GM20000 (cell line): ENCODE measurements around the gene CHIT1.
"Not testable (repeated sequence)": the region's sequence is repeated elsewhere in the genome, so short reads cannot be mapped to it uniquely, and the experiment has no call there.

Source experiments
- DNase-seq: peaks from one replicate; pipeline ENCODE4 v3.0.0; 2012; ENCODE audit warnings: low spot score
- TF ChIP-seq, protein P1 (sequence below): IDR thresholded peaks from 2 replicates; pipeline ENCODE4 v1.5.1; 2012; ENCODE audit warnings: mild to moderate bottlenecking, control low read depth; ENCODE audit errors: extremely low read depth, missing control alignments

CHIT1 gene

DNA sequence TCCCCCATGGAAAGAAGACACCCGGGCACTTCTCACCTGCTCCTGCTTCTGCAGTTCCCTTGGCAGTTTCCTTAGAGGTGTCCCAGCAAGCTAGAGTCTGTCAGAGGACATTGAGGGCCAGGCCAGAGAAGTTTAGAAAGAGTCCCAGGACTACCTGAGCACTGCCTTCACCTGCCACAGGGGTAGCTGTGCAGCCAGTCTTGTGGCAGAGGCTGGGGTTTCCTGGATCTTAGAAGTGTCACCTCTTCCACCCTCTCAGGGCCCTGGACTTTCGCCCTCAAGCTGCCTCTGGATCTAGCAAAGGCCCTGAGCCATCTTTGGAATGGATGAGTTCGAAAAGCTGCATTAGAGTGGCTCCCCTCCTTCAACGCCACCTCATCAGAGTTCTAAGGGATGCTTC is 41.0 kb upstream of the CHIT1 start:
- TF ChIP-seq, protein P1, sequence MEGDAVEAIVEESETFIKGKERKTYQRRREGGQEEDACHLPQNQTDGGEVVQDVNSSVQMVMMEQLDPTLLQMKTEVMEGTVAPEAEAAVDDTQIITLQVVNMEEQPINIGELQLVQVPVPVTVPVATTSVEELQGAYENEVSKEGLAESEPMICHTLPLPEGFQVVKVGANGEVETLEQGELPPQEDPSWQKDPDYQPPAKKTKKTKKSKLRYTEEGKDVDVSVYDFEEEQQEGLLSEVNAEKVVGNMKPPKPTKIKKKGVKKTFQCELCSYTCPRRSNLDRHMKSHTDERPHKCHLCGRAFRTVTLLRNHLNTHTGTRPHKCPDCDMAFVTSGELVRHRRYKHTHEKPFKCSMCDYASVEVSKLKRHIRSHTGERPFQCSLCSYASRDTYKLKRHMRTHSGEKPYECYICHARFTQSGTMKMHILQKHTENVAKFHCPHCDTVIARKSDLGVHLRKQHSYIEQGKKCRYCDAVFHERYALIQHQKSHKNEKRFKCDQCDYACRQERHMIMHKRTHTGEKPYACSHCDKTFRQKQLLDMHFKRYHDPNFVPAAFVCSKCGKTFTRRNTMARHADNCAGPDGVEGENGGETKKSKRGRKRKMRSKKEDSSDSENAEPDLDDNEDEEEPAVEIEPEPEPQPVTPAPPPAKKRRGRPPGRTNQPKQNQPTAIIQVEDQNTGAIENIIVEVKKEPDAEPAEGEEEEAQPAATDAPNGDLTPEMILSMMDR: no peak

DNA sequence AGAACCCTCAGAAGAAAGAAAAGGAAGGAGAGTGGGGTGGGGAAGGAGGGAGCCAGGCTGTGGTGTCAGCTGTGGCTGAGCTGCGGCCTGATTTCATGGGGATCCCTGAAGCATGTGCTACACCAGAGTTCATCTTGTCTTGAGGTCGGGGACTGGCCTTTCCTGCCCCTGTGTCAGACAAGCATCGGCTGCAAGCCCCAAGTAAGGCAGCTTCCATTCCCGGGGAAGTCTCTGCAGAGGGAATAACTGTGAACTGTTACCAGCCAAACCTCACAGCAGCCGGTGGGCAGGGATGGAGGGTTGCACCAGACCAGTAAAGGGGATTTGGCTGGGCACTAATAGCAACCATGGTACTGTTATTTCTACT is 40.2 kb upstream of the CHIT1 start:
- TF ChIP-seq, protein P1: no peak
- no peak for DNase-seq

More for the DNA sequence above, 41.0 kb upstream of the CHIT1 start:
- DNase-seq: no peak

DNA sequence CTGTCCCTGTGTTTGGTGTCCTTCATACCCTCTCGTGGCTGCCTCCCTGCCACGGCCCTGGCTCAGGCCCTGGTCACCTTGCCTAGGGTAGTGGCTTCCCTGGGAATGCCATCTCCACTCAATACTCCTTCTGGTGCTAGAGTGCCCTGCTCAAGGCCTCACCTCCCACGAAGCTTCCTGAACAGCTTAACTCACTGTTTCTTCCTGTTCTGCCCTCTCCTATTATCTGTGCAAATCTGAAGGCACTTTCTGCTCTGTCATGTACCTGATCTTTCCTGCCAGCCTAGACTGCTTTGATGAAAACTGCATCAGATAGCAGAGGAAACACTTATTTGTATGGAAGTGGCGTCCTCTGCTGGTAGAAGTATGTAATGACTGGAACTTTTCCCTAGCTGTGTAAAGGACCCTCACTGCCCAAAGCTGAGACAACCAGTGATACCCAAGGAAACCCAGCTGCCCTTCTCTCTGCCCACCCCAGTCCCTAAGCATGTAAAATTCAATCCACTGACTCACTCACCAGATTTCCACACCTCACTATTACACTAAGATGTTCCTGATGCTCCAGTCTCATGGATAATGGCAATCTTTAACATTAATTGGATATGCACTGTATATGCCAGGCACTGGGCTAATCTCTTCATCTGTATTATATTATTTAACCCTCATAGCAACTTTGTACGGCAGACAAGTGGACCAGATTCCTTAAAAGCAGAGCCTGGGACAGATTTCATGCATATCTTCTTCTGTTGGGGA is 39.6 kb upstream of the CHIT1 start:
- TF ChIP-seq, protein P1: peak; percentile 87
- peak; percentile 78 for DNase-seq

DNA sequence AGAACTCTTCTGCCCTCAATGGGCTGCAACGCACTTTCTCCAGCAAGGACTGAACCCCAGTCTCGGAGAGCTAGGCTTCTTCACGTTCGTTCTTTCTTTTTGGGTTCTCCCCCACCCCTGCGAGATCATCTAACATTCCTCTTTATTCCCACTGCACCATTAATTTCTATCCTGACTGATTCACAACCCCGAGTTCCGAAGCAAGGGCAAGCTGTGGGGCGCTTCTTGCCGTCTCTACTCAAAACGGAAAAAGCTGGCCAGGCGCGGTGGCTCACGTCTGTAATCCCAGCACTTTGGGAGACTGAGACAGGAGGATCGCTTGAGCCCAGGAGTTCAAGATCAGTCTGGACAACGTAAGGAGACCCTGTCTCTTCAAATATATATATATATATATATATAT is 38.4 kb upstream of the CHIT1 start:
- TF ChIP-seq, protein P1: no peak

DNA sequence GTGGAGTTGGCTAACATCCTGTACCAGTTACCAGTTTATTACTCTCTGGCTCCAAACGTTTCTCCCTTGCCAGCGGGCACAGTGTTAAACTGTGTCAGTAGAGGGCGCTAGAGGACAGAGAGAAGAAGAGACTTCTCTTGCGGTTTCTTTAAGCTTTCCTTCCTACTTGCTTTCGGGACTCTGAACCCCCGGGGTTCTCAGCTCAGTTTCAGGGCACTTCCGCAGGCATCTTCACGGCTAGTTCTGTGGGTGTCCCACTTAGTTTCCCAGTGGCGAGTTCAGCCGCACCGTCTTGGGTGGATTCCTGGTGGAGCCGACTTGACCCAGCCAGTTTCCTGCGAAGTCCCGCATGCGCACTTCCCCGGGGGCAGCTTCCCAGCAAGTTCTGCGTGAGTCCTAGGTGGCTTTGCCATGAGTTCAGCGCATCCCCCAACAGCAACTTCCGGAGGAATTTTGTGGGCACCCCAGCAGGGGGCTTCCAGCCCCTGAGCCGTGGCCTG is 37.9 kb upstream of the CHIT1 start:
- TF ChIP-seq, protein P1: peak; percentile 73

More for the DNA sequence above, 38.4 kb upstream of the CHIT1 start:
- no peak for DNase-seq

DNA sequence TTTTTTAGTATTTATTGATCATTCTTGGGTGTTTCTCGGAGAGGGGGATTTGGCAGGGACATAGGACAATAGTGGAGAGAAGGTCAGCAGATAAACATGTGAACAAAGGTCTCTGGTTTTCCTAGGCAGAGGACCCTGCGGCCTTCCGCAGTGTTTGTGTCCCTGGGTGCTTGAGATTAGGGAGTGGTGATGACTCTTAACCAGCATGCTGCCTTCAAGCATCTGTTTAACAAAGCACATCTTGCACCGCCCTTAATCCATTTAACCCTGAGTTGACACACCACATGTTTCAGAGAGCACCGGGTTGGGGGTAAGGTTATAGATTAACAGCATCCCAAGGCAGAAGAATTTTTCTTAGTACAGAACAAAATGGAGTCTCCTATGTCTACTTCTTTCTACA is 36.7 kb upstream of the CHIT1 start:
- not testable (repeated sequence) for DNase-seq

More for the DNA sequence above, 37.9 kb upstream of the CHIT1 start:
- peak; percentile 87 for DNase-seq

DNA sequence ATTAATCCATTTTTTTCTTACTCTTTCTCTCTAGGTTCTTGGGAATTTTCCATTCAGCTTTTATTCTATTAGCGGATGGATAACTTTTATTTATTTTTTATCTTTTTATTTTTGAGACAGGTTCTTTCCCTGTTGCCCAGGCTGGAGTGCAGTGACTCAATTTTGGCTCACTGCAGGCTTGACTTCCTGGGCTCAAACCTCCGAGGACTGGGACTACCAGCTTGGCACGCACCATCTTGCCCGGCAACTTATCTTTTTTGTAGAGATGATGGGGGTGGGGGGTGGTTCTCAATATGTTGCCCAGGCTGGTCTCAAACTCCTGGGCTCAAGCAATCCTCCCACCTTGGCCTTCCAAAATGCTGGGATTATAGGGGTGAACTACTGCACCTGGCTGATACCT is 36.1 kb upstream of the CHIT1 start:
- TF ChIP-seq, protein P1: no peak
- DNase-seq: no peak

DNA sequence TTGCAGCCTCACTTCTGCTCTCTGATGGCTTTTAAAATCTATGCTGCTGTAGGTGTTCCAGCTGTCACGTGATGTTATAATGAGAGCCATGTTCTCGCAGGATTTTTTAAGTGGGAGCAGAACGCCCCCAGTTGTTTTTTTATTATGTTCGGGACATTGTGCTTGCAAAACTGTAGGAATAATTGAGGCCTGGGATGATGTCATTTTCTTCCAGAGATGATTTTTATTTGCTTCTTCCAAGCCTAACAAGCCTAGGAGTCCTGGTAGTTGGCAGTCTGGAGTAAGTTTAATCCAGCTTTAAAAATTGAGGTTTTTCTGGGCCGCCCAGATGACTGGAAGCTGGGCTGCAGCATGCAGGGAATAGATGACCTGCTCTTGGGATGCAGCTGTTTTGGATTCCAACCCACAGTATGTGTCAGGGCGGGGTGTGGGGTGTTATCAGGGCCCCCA is 34.6 kb upstream of the CHIT1 start:
- no peak for DNase-seq
- TF ChIP-seq, protein P1: no peak
